ENCODE data around the gene MRPL49. TPM values are rescaled to one million over a fixed set of nuclear protein-coding genes. Genes with fewer than 3 reads are reported as not detected.

Gene MRPL49
- total RNA-seq, 2 experiments from 2014 or later, result 53.0 to 53.3 TPM

DNA sequence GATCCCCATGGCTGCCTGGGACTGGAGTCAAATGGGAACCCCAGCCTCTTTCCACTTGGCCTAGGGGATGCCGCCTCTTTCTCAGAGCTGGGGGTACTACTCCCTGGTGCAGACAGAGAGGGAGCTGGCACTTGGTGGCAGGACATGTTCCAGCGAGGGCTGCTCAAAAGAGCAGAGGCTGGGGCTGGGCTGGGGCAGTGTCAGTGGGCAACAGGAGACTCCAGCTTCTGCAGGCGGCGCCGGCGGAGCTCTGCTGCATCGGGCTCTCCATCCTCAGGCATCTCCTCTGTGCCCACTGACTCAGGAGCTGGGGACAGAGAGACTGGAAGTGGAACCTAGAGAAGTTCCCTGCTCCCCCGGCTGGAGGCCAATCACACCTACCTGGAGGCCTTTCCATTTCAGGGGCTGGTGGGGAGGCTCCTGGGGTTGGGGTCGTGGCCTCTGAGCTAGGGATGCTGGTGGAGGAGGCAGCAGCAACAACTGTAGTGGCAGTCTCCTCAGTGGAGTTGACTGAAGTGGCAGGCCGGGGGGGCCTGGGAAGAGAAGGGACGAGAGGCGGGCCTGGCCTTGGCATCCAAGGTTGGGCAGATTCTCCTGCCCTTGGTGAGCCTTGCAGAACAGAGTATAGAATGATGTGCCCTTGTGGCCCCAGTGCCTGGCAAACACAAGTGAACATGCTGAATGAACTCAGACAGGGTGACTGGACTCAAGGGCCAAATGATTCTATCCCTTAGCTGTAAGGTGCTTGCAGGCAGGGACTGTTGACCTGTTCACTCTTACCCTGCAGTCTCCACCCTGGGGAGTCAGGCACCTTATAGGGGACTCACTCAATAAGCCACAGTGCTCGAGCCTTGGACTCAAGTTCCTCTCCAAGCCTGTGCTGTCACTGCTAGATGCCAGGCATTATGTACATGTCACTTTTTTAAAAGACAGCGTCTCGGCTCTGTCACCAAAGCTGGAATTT lies 6.3 kb downstream of the MRPL49 start:
- H3K4me3 Mint-ChIP-seq, result no peak overlapping the region
- Histone ChIP-seq H3K4me1 (ENCODE audit: insufficient read depth, low read length) (peaks cover 28% of the 10 kb centered on the region), H3K4me3 (ENCODE audit: low read length) (no peak overlapping the region), H3K27ac (ENCODE audit: low read depth in 1 of 2, low read length in 2 of 2) (no peak overlapping the region), H3K36me3 (ENCODE audit: insufficient read depth, low read length) (peaks cover 92% of the 10 kb centered on the region), H3K9me3 (ENCODE audit: control insufficient read depth in 1 of 2, insufficient read depth in 1 of 2, low read length in 2 of 2) (no peaks in the 10 kb centered on the region), H3K27me3 (ENCODE audit: control insufficient read depth in 1 of 2, insufficient read depth in 2 of 2, low read length in 2 of 2) (no peaks in the 10 kb centered on the region)
- intact Hi-C loops (cut with DNase I, micrococcal nuclease), result no loop called here
- H3K4me1 Mint-ChIP-seq (ENCODE audit: low read depth), result peaks cover 20% of the 10 kb centered on the region
- ATAC-seq (ENCODE audit: poor library complexity), result peak; percentile 13
- H3K36me3 Mint-ChIP-seq (ENCODE audit: low read depth), result peaks cover 90% of the 10 kb centered on the region
- TF ChIP-seq CTCF (IDR thresholded peaks at IDR 0.05), result no peak
- H3K9me3 Mint-ChIP-seq, result no peaks in the 10 kb centered on the region
- ChIA-PET CTCF (interaction anchor here (1.2 kb wide), 1 partner anchor 18 kb away, joined by 3 read pairs; no protein-coding TSS in a partner anchor), POLR2A (interaction anchor here (1.4 kb wide), 1 partner anchor 11 kb away, joined by 6 read pairs; the partner anchor contains the start of gene ZNHIT2)
- no peak for DNase-seq
- no peaks in the 10 kb centered on the region for H3K27me3 Mint-ChIP-seq
- H3K27ac Mint-ChIP-seq, result peak overlapping the region; percentile 42

GRCh38 chr11:65129649-65130441 lies 7.7 kb downstream of the MRPL49 start:
- POLR2A ChIA-PET, result interaction anchor here (1.3 to 3.1 kb wide), 2 partner anchors 8 to 18 kb away, joined by 6 to 18 read pairs; partner anchors contain the start of genes FAU, MRPL49 and TM7SF2
- peak overlapping the region; percentile 4 for H3K4me3 Mint-ChIP-seq

More at GRCh38 chr11:65129649-65130441, 7.7 kb downstream of the MRPL49 start:
- Histone ChIP-seq H3K9me3 (ENCODE audit: control insufficient read depth in 1 of 2, insufficient read depth in 1 of 2, low read length in 2 of 2) (no peaks in the 10 kb centered on the region), H3K36me3 (ENCODE audit: insufficient read depth, low read length) (peaks cover 84% of the 10 kb centered on the region), H3K27ac (ENCODE audit: low read depth in 1 of 2, low read length in 2 of 2) (no peak overlapping the region), H3K27me3 (ENCODE audit: control insufficient read depth in 1 of 2, insufficient read depth in 2 of 2, low read length in 2 of 2) (no peaks in the 10 kb centered on the region), H3K4me3 (ENCODE audit: low read length) (no peak overlapping the region), H3K4me1 (ENCODE audit: insufficient read depth, low read length) (peaks cover 28% of the 10 kb centered on the region)
- peaks cover 26% of the 10 kb centered on the region for H3K4me1 Mint-ChIP-seq (ENCODE audit: low read depth)
- CTCF ChIA-PET, result no interaction called here
- intact Hi-C loops (cut with DNase I, micrococcal nuclease), result loop anchor here in 1 of 2 experiments (5.0 kb wide), 1 partner anchor 213 kb away; the partner anchor contains the start of gene ATG2A
- no peaks in the 10 kb centered on the region for H3K27me3 Mint-ChIP-seq
- TF ChIP-seq CTCF (IDR thresholded peaks at IDR 0.05), result no peak
- peak overlapping the region; percentile 14 for H3K27ac Mint-ChIP-seq
- ATAC-seq (ENCODE audit: poor library complexity) (no peak), DNase-seq (peak in 1 of 14 experiments; percentile 21)
- H3K9me3 Mint-ChIP-seq, result no peaks in the 10 kb centered on the region
- peaks cover 95% of the 10 kb centered on the region for H3K36me3 Mint-ChIP-seq (ENCODE audit: low read depth)
